ENCODE measurements around the gene SYT2. TPM values are rescaled to one million over a fixed set of nuclear protein-coding genes. Genes with fewer than 3 reads are reported as not detected.
A peak's percentile ranks its signal among the peaks of the same experiment; 100 is the strongest.

SYT2 gene
- total RNA-seq, 1 donor from 2014 or later: 11.9 TPM

GRCh38 chr1:202658251-202658759, 51.9 kb downstream of the SYT2 start:
- Mint-ChIP-seq H3K36me3 (no peaks in the 10 kb centered on the region), H3K27me3 (peaks cover 54% of the 10 kb centered on the region), H3K27ac (no peak overlapping the region), H3K9me3 (no peaks in the 10 kb centered on the region), H3K4me1 (ENCODE audit: unreplicated experiment) (peaks cover 19% of the 10 kb centered on the region), H3K4me3 (peak overlapping the region; percentile 51)
- no peak for DNase-seq (ENCODE audit: extremely low spot score, unreplicated experiment)
- TF ChIP-seq, protein P1, sequence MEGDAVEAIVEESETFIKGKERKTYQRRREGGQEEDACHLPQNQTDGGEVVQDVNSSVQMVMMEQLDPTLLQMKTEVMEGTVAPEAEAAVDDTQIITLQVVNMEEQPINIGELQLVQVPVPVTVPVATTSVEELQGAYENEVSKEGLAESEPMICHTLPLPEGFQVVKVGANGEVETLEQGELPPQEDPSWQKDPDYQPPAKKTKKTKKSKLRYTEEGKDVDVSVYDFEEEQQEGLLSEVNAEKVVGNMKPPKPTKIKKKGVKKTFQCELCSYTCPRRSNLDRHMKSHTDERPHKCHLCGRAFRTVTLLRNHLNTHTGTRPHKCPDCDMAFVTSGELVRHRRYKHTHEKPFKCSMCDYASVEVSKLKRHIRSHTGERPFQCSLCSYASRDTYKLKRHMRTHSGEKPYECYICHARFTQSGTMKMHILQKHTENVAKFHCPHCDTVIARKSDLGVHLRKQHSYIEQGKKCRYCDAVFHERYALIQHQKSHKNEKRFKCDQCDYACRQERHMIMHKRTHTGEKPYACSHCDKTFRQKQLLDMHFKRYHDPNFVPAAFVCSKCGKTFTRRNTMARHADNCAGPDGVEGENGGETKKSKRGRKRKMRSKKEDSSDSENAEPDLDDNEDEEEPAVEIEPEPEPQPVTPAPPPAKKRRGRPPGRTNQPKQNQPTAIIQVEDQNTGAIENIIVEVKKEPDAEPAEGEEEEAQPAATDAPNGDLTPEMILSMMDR (conservative IDR thresholded peaks at IDR 0.05): no peak

DNA sequence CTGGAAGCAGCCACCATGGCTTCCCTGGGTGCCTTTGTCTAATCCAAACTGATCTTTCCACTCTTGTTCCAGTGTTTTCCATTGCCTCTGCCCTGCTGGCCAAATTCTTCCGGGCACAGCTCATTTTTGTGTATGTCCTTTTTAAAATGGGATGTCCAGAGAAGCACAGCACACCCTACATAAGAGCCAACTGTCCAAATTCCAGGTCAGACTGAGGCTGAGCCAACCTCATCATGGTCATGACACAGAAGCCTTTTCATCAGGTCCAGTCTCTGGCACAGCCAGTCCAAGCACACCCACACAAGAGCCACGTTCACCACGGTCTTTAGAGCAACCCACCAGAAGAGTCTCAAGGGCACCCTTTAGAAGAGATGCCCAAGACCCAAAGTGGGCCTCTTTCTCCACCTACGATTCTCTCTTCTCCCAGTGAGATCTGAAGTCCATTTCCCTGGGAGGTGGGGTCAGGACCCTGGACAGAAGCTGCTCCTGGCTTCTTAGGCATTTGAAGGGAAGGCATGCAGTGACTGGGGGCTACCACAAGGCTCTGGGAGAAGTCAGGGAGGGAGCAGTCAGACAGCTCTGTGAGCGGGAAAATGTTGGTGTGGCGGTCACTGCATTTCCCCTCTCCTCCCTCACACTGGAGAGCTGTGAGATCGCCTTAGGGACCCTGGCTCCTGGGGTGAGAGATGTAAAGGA, 53.2 kb downstream of the SYT2 start:
- peaks cover 24% of the 10 kb centered on the region for H3K4me1 Mint-ChIP-seq (ENCODE audit: unreplicated experiment)
- H3K36me3 Mint-ChIP-seq: no peaks in the 10 kb centered on the region
- H3K27ac Mint-ChIP-seq: no peak overlapping the region
- no peak overlapping the region for H3K4me3 Mint-ChIP-seq
- TF ChIP-seq, protein P1 (conservative IDR thresholded peaks at IDR 0.05): peak; percentile 57
- no peaks in the 10 kb centered on the region for H3K9me3 Mint-ChIP-seq
- no peak for DNase-seq (ENCODE audit: extremely low spot score, unreplicated experiment)
- peaks cover 55% of the 10 kb centered on the region for H3K27me3 Mint-ChIP-seq

DNA sequence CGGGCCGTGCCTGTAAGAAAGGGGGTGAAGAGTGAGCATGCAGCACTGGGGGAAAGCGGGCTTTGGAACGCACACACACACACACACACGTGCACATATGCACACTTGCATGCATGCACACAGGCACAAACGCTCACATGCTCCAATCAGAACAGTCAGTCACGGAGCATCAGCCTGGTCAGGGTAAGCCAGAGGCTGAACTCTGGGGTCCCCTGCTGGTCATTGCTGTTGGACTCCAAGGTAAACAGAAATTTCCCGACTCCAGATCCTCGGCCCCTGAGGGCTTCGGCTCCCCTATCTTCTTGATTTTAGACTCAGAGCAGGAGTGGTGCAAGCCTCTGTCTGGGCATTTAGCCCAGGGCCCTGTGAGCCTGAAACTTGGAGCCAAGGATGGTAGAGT, 54.2 kb downstream of the SYT2 start:
- peaks cover 24% of the 10 kb centered on the region for H3K4me1 Mint-ChIP-seq (ENCODE audit: unreplicated experiment)
- no peak overlapping the region for H3K27ac Mint-ChIP-seq
- no peak overlapping the region for H3K4me3 Mint-ChIP-seq
- DNase-seq (ENCODE audit: extremely low spot score, unreplicated experiment): no peak
- peaks cover 60% of the 10 kb centered on the region for H3K27me3 Mint-ChIP-seq
- no peaks in the 10 kb centered on the region for H3K36me3 Mint-ChIP-seq
- no peaks in the 10 kb centered on the region for H3K9me3 Mint-ChIP-seq
- TF ChIP-seq, protein P1 (conservative IDR thresholded peaks at IDR 0.05): peak; percentile 69

DNA sequence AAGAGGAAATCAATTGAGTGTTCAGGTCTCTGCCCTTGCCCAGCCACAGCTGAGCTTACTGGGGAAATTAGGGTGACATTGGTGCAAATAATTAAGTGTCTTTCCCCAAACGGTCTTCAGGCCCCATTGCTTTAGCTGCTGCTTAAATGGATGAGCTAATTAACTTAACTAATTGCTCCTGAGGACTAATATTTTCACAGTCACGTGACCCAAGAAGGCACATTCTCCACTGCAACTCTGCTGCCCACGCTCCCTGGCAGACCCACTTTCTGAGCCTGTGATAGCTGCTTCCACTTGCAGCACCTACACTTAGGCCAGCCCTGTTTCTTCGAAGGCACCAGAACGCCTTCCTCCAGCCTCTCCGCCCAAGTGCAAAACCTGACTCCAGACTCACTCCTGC, 56.2 kb downstream of the SYT2 start:
- DNase-seq (ENCODE audit: extremely low spot score, unreplicated experiment): no peak
- Mint-ChIP-seq H3K4me1 (ENCODE audit: unreplicated experiment) (peaks cover 17% of the 10 kb centered on the region), H3K9me3 (no peaks in the 10 kb centered on the region), H3K36me3 (no peaks in the 10 kb centered on the region), H3K27me3 (peaks cover 62% of the 10 kb centered on the region), H3K27ac (no peak overlapping the region), H3K4me3 (no peak overlapping the region)
- TF ChIP-seq, protein P1 (conservative IDR thresholded peaks at IDR 0.05): no peak

- no peak overlapping the region for H3K27ac Mint-ChIP-seq
- DNase-seq (ENCODE audit: extremely low spot score, unreplicated experiment): no peak
- TF ChIP-seq, protein P1 (conservative IDR thresholded peaks at IDR 0.05): no peak
- H3K9me3 Mint-ChIP-seq: no peaks in the 10 kb centered on the region
- H3K27me3 Mint-ChIP-seq: peaks cover 75% of the 10 kb centered on the region
- H3K4me1 Mint-ChIP-seq (ENCODE audit: unreplicated experiment): peaks cover 9% of the 10 kb centered on the region
- no peaks in the 10 kb centered on the region for H3K36me3 Mint-ChIP-seq
- no peak overlapping the region for H3K4me3 Mint-ChIP-seq
These were observed 60.5 kb downstream of the SYT2 start for GRCh38 chr1:202649553-202650392.
